GM19351 (cell line): ENCODE data around the gene FGGY.

ENCODE experiments used
- ATAC-seq: cut with Tn5 transposase; IDR thresholded peaks from one replicate; pipeline ENCODE4 v1.9.1; 2021; ENCODE audit warnings: mild to moderate bottlenecking, moderate library complexity; ENCODE audit not compliant: unreplicated experiment

FGGY gene

GRCh38 chr1:59410457-59410856 lies 113.6 kb downstream of the FGGY start:
- ATAC-seq, result peak; percentile 23

- ATAC-seq, result no peak
These were observed 114.3 kb downstream of the FGGY start for GRCh38 chr1:59411147-59411546.

GRCh38 chr1:59412718-59413326 lies 115.9 kb downstream of the FGGY start:
- ATAC-seq, result peak; percentile 64

DNA sequence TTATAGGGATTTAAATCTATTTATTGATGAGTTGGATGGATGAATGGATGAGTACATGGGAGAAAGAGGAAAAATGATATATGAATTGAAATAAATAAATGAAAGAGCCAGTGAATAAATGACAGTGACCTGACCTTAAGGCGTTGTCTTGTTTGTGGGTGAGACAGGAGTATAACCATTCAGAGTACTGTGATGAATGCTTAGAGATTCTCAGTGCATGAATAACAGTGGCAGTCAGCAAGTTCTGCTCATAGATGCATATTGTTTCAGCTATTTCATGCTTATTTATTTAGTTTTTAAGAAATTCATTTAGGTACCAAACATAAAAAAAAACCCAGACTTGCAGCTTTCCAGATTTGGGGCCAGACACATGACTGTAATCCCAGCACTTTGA lies 116.4 kb downstream of the FGGY start:
- no peak for ATAC-seq

DNA sequence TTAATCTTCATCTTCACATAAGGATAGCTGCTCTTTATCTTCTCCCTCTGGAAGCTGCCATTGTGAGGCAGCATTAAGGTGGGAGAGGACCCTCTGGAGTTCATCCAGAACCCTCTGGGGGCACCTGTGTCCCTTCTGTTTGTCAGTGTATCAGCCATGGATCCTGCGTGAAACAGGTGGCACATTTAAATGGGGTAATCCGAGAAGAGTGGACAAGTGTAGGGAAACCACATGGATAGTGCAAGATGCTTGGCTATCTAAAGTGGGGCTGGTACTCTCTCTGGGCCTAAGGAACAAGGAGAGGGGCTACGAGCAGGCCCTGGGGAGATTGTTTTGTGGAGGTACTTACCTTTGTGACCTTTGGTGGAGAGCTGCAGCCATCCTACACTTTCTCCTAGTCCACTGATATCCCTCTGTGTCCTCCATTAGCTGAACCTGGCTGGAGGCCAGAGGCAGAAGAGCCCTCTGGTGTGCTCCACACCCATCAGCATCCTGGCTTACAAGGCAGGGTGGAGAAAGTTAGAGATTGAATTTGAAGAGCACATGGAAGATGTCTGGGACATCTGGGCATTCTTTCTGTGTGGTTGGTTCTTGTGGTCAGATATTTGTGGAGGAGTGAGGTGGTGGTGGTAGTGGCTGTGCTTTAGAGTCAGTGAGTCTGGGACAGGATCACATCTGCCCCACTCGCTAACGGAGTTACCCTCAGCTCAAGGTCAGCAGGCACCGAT lies 117.7 kb downstream of the FGGY start:
- no peak for ATAC-seq

- no peak for ATAC-seq
These were observed 118.5 kb downstream of the FGGY start for GRCh38 chr1:59415286-59415850.

DNA sequence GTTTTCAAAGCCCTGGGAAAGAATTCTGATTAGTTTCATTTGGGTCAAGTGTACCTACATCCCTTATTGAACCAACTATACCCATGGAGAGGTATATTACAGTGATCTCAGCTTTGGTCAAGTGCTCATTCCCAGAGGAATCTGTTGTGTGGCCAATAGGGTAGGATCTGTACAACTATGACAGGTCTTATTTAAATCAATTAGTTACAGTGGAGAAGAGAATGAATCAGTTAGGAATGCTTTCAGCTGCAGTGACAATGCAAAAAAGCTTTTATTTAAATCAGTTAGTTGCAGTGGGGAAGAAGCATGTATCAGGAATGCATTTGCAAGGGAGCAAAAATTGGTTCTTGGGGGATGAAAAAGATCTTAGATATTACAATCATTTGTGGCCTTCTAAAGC lies 119.0 kb downstream of the FGGY start:
- ATAC-seq, result no peak

GRCh38 chr1:59417406-59417805 lies 120.5 kb downstream of the FGGY start:
- ATAC-seq, result no peak

- no peak for ATAC-seq
These were observed 121.7 kb downstream of the FGGY start for GRCh38 chr1:59418363-59419144.

- ATAC-seq, result no peak
These were observed 122.7 kb downstream of the FGGY start for GRCh38 chr1:59419361-59420140.

GRCh38 chr1:59421232-59421920 lies 124.5 kb downstream of the FGGY start:
- no peak for ATAC-seq

GRCh38 chr1:59422921-59423575 lies 126.2 kb downstream of the FGGY start:
- no peak for ATAC-seq

DNA sequence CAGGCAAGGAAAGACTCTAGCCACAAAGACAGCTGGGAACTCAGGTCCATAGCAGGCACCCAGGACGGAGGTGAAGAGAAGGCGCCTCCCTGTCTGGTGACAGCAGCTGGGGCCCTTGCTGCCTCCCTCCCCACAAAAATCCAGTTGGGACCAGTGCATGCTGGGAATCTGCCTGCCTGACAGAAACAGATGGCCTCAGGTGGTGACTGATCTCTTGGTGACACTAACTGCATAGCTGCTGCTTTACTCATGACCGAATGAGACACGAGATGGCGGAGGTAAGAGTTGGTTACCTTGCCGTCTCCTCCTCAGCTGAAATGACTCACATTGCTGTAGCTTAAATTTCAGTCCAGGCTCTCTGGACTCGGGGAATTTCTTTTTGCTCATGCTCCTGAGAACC lies 130.3 kb downstream of the FGGY start:
- no peak for ATAC-seq

GRCh38 chr1:59427784-59428183 lies 130.9 kb downstream of the FGGY start:
- ATAC-seq, result no peak

DNA sequence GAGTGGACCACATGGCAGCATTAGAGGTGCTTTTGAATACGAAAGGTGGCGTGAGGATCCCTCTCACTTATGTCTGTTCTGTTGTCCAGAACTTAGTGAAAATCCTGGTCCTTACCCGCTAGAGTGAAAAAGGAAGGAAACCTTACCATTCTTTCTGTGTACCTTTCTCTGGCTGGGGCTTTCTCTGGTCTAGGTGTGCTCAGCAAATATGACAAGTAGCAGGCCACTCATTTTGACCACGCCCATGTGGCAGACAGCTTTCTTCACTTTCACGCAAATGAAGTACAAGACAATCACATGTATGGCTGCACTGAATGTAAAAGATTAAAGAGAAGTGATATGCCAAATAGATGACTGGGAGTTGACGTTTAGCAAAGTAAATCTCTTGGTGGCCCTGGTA lies 131.9 kb downstream of the FGGY start:
- no peak for ATAC-seq

- ATAC-seq, result no peak
These were observed 132.8 kb downstream of the FGGY start for GRCh38 chr1:59429656-59430055.

DNA sequence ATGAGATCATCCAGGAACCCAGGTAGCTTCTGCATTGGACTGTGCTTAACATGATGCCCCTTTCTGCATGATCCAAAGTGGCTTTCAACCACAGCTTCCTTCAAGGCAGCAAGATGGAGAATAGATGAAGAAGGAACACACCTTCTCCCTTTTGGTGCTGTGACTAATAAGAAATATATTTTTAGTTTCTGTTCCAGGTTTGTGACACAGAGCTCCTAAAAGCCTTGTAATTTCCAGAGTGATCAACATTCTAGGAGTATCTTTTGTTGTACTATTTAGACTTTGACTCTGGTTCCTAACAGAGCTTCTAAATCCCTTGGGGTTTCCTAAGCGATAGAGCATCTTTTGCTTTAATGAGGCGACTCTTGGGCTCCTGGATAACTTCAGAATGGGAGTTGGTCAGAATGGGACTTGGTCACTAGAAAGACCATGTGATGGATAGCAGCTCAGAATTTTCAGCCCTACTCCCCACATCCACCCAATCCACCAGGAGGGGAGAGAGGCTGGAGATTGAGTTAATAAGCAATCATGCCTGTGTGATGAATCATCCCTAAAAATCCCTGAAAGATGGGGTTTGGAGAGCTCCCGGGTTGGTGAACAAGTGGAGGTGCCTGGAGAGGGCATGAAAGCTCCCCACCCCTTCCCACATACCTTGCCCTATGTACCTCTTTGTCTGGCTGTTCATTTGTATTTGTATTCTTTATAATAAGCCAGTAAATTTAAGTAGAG lies 134.8 kb downstream of the FGGY start:
- no peak for ATAC-seq

DNA sequence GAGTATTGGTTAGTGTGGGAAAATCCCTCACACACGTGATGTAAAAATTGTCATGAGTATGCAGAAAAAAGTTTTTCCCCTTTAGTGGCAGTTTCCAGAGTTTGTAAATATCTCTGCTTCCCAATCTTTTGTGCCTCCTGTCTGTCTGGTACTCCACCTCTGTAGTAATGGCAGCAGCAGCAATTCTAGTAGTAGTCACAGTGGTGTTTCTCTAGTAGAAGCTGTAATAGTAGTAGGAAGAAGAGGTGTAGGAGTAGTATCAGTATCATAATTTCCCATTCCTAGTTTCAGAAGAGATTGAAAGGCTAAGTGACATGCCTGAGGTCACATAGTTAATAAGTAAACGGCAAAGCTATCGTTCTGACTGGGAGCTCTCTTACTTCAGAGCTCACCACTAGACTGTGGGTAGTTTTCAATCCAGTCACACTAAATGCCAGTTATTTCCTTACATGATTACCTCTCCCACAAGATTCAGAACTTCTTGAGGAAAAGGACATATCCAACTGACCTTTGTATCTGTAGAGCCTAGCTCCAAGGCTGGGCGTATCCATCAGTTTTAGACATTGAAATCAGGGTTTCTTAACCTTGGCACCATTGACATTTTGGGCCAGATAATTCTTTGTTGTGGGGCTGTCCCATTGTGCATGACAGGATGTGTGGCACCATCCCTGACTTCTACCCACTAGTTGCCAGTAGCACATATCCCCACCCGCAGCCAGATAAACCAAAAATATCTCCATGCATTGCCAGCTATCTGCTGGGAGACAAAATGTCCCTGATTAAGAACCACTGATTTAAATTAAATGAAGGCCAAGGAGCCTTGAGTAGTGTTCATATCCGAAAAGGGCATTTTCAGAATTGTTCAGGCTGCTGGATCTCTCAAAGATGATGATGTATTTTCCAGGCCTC lies 135.9 kb downstream of the FGGY start:
- ATAC-seq, result peak; percentile 96
